Body of pancreas (tissue), 4 donors: ENCODE measurements around the gene TGFB2.

Experiments used
- CTCF ChIP-seq, 7 experiments: fragments of 450-650 bp in 4 of 7; fragments of 200-600 bp in 3 of 7; sonication (generic) in 3 of 7; IDR thresholded peaks; one replicate each; pipeline ENCODE4 v1.5.1; 2016 to 2019; ENCODE audit warnings: antibody characterized with exemption in 7 of 7
- POLR2A ChIP-seq, 3 donors: fragments of 450-650 bp; IDR thresholded peaks; one replicate each; pipeline ENCODE4 v1.6.1; 2016; ENCODE audit warnings: antibody characterized with exemption in 3 of 3, mild to moderate bottlenecking in 2 of 3

DNA sequence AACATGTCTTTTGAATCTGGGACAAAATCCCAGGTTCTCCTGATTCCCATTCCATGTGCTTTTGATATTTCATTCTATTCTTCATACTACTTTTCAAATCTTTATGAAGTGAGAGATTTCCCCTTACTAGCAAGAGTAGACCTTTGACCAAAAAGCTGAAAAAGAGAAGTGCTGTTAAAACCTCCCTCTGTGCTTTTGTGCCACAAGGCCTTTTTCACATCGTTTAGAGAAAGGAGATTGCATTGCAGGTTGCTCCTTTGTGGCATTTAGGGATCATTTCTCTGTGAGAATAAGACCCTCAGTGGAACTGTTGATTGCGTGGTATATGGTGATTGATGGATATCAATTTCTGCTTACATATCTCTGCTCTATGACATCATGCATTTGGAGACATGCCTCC is 148.8 kb downstream of the TGFB2 start:
- TF ChIP-seq CTCF (IDR thresholded peaks at IDR 0.05) = no peak
- TF ChIP-seq POLR2A (IDR thresholded peaks at IDR 0.05) = no peak
